Fibroblast of gingiva (primary cell): Measurements from ENCODE around the gene CDC42BPG.
A peak's percentile ranks its signal among the peaks of the same experiment; 100 is the strongest.
"Not testable (repeated sequence)": the region's sequence is repeated elsewhere in the genome, so short reads cannot be mapped to it uniquely, and the experiment has no call there.

ENCODE experiments used
- DNase-seq: peaks from one replicate; pipeline ENCODE4 v3.0.0-alpha.2; 2011; ENCODE audit warnings: low read depth

Gene CDC42BPG

GRCh38 chr11:64850979-64851567, 6.6 kb upstream of the CDC42BPG start:
- no peak for DNase-seq

- peak; percentile 34 for DNase-seq
These were observed 5.3 kb upstream of the CDC42BPG start for GRCh38 chr11:64849598-64850356.

- DNase-seq: no peak
These were observed 4.6 kb upstream of the CDC42BPG start for GRCh38 chr11:64848826-64849597.

GRCh38 chr11:64848214-64848825, 3.9 kb upstream of the CDC42BPG start:
- no peak for DNase-seq

GRCh38 chr11:64846998-64847666, 2.7 kb upstream of the CDC42BPG start:
- DNase-seq: peak; percentile 78

DNA sequence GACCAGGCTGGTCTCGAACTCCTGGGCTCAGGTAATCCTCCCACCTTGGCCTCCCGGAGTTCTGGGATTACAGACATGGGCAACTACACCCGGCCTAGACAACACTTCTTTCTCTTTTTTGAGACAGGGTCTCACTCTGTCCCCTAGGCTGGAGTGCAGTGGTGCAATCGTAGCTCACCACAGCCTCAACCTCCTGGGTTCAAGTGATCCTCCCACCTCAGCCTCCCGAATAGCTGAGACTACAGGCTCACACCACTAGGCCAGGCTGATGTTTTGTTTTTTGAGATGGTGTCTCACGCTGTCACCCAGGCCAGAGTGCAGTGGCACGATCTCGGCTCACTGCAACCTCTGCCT, 1.3 kb upstream of the CDC42BPG start:
- not testable (repeated sequence) for DNase-seq

- no peak for DNase-seq
These were observed 799 bp upstream of the CDC42BPG start for GRCh38 chr11:64845129-64845775.

GRCh38 chr11:64843686-64844329, 645 bp downstream of the CDC42BPG start:
- DNase-seq: no peak

DNA sequence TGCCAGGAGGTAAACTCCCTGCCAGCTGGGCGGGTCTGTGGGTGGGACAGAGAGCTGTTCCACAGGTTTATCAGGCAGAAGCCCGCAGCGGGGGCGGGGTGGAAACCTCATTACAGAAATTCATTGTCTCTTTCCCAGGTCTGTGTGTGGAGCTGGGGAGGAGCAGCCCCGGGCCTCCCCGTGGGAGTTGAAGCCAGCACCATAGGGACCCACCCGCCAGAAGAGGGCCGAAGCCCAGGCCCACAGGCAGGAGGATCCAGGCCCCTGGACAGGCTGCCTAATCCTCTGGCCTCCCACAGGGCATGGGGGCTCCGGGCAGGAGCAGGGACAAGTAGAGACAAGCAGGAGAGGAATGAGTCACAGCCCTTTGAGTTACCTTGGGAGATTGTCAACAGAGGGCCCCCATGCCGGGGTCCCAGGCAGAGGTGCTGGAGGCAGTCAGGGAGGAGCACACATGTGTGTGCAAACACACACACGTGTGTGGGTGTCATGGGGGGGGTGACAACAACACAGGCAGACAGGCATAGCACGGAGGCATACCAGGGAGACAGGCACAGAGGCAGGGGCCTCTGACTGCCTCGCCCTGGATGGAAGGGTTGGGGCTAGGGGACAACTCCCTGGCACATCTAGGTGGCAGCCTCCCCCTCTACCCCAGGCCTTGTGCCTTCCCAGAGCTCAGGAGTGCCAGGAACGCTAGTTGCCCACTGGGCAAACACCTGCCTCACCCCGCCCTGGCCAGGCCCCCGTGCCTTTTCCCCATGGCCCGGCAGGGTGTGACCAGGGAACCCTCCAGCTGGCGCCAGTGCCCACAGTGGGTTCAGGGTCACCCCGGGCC, 1.4 kb downstream of the CDC42BPG start:
- DNase-seq: no peak

DNA sequence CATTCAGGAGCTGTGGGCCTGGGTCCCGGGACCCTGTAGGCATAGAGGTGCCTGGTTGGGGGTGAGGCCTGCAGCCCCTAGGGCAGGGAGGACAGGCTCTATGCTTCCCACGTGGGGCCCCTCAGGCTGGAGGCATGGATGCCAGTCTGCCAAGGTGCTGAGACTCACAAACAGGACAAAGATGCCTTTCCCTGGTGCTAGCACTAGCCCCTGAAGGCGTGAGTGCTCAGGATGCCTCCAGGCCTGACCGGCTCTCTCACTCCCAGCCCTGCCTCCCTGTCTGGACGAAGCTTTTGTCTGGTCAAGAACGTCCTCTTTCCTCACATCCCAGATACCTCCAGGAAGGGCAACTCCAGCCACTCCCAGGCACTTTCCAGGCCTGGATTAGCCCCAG, 2.1 kb downstream of the CDC42BPG start:
- no peak for DNase-seq

DNA sequence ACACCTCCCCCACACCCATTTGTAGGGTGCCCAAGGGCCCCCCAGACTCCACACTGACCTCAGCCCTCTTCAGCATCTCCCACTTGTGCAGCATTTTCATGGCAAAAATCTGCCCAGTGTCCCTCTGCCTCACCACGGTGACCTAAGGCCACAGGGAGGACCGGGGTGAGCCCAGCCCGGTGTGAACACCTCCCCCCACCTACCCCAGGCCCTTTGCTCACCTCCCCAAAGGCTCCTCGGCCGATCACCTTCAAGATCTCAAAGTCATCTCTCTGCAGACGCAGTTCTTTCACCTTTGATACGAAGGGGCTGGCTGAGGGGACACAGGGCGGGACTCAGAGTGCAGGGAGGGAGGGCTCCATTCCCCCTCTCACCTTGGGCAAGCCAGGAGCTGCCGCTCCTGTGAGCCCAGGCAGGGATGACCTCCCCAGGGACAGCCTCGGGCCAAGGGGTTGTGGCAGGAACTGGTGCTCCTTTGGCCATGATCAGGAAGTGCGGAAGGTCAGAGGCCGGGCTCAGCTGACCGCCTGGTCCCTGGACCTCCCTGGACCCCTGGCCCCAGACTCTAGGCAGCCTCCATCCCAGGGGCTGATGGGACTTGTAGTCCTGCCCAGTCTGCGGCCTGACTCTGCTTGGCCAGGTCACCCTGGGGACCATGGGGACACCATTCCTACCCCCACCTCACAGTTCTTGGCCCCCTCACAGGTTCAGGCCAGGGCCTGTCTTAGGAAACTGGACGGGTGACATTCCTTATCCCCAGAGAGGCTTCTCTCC, 2.7 kb downstream of the CDC42BPG start:
- DNase-seq: no peak

GRCh38 chr11:64839887-64840782, 4.3 kb downstream of the CDC42BPG start:
- DNase-seq: no peak

- DNase-seq: no peak
These were observed 5.1 kb downstream of the CDC42BPG start for GRCh38 chr11:64839335-64839734.

- DNase-seq: no peak
These were observed 5.7 kb downstream of the CDC42BPG start for GRCh38 chr11:64838600-64839334.

DNA sequence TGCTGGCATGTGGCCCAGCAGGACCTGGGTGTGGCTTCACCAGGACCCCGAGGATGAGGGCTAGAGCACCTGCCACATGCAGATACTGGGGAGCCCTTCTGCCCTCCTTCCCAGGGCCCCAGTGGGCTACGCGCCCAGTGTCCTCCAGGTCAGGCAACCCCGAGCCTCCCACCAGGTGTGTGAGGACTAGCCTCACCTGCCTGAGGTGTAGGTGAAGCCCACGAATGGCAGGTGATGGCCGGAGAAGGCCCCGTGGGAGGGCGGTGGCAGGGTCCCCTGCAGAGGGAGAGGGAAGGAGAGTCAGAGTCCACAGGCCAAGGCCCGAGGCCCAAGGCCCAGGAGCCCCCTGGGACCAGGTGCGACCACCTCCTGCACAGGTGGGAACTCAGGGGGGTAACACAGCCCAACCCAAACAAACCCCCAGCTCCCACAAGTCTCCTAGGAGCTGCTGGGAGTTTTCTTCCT, 6.5 kb downstream of the CDC42BPG start:
- no peak for DNase-seq

GRCh38 chr11:64836448-64837072, 7.9 kb downstream of the CDC42BPG start:
- DNase-seq: no peak
